GM10248 (cell line): Measurements from ENCODE around the gene HECW1.

ENCODE experiments used
- CTCF ChIA-PET: fragments of 300-600 bp; sonication (Branson Sonifier 250); formaldehyde crosslinking; extraction: SDS; loops from one replicate; lab custom pipeline; 2021; ENCODE audit warnings: antibody characterized with exemption; lab: Yijun Ruan, JAX
- POLR2A ChIA-PET: fragments of 350-650 bp; sonication (Branson Sonifier 250); formaldehyde crosslinking; extraction: SDS; loops from one replicate; lab custom pipeline; 2020; ENCODE audit warnings: antibody characterized with exemption; lab: Yijun Ruan, JAX
- DNase-seq: peaks from one replicate; pipeline ENCODE4 v3.0.0; 2012; ENCODE audit errors: extremely low spot score
- CTCF ChIP-seq: IDR thresholded peaks from 2 replicates; pipeline ENCODE4 v1.5.1; 2012; ENCODE audit warnings: mild to moderate bottlenecking, low read depth; ENCODE audit errors: extremely low read depth, missing control alignments, control extremely low read depth

HECW1 gene

GRCh38 chr7:43459019-43459337 is 346.5 kb downstream of the HECW1 start:
- no peak for TF ChIP-seq CTCF
- no peak for DNase-seq
- POLR2A ChIA-PET, result no interaction called here
- CTCF ChIA-PET, result interaction anchor here (0.8 to 5.4 kb wide), 4 partner anchors 14 to 1518 kb away, joined by 3 to 24 read pairs (median 4); no protein-coding TSS in a partner anchor

GRCh38 chr7:43460733-43461348 is 348.4 kb downstream of the HECW1 start:
- POLR2A ChIA-PET, result no interaction called here
- no peak for TF ChIP-seq CTCF

GRCh38 chr7:43461349-43462024 is 349.0 kb downstream of the HECW1 start:
- no peak for TF ChIP-seq CTCF
- ChIA-PET CTCF (interaction anchor here (1.4 to 5.4 kb wide), 4 partner anchors 11 to 200 kb away, joined by 3 to 24 read pairs (median 5); no protein-coding TSS in a partner anchor), POLR2A (no interaction called here)
- DNase-seq, result peak; percentile 43

More at GRCh38 chr7:43460733-43461348, 348.4 kb downstream of the HECW1 start:
- no peak for DNase-seq
- CTCF ChIA-PET, result interaction anchor here (1.4 to 5.4 kb wide), 4 partner anchors 10 to 199 kb away, joined by 3 to 24 read pairs (median 5); no protein-coding TSS in a partner anchor

- ChIA-PET CTCF (interaction anchor here (0.8 to 5.4 kb wide), 3 partner anchors 23 to 375 kb away, joined by 3 to 24 read pairs (median 3); partner anchors contain the start of gene STK17A), POLR2A (no interaction called here)
- no peak for DNase-seq
- no peak for TF ChIP-seq CTCF
Measured at GRCh38 chr7:43462836-43463235, 350.4 kb downstream of the HECW1 start.

- TF ChIP-seq CTCF, result no peak
- CTCF ChIA-PET, result interaction anchor here (1.0 to 2.3 kb wide), 2 partner anchors 8 to 375 kb away, joined by 3 to 19 read pairs; no protein-coding TSS in a partner anchor
- POLR2A ChIA-PET, result no interaction called here
- DNase-seq, result no peak
Measured at GRCh38 chr7:43463401-43463980, 351.0 kb downstream of the HECW1 start.
